ENCODE results near the gene SUB1. TPM values are rescaled to one million over a fixed set of nuclear protein-coding genes. Genes with fewer than 3 reads are reported as not detected.

SUB1 gene
- total RNA-seq, 4 donors from 2014 or later, result 66.4 to 154 (median 90.1) TPM

- H3K36me3 ChIP-seq, result peaks cover 0 to 3% (median under 1%) of the 10 kb centered on the region in 4 donors
- H3K4me3 ChIP-seq, result no peak overlapping the region
- intact Hi-C loops (cut with DNase I), result loop anchor here (2.0 to 10.0 kb wide), 2 partner anchors 124 to 378 kb away; no protein-coding TSS in a partner anchor
- no peaks in the 10 kb centered on the region for H3K27me3 ChIP-seq
- no peak overlapping the region for H3K27ac ChIP-seq (replicated peaks in 1 of 4)
- peaks cover 6 to 21% (median 13%) of the 10 kb centered on the region in 4 donors for H3K4me1 ChIP-seq
- DNase-seq (ENCODE audit: extremely low spot score), result peak; percentile 97
- WGBS, result 10% methylated on average over 10 of the region's 10 CpGs
- H3K9me3 ChIP-seq, result no peaks in the 10 kb centered on the region
- TF ChIP-seq CTCF (IDR thresholded peaks at IDR 0.05) (peak; percentile 90 to 94 (median 93)), POLR2A (IDR thresholded peaks at IDR 0.05; ENCODE audit: low read depth) (no peak), POLR2AphosphoS5 (IDR thresholded peaks at IDR 0.05) (no peak)
These were observed 27.8 kb downstream of the SUB1 start for GRCh38 chr5:32613050-32613672.

GRCh38 chr5:32615236-32615635 lies 29.9 kb downstream of the SUB1 start:
- Histone ChIP-seq H3K4me3 (no peak overlapping the region), H3K4me1 (peaks cover 4 to 13% (median 11%) of the 10 kb centered on the region in 4 donors), H3K9me3 (no peaks in the 10 kb centered on the region), H3K27me3 (no peaks in the 10 kb centered on the region), H3K27ac (replicated peaks in 1 of 4) (no peak overlapping the region), H3K36me3 (no peaks in the 10 kb centered on the region)
- WGBS, result 69% methylated on average over 3 of the region's 3 CpGs
- no peak for DNase-seq (ENCODE audit: extremely low spot score)
- intact Hi-C loops (cut with DNase I), result loop anchor here (10.0 kb wide), 1 partner anchor 380 kb away; no protein-coding TSS in a partner anchor
- TF ChIP-seq EP300 (IDR thresholded peaks at IDR 0.05), result no peak
- no peak for TF ChIP-seq POLR2A (IDR thresholded peaks at IDR 0.05; ENCODE audit: low read depth)
- no peak for TF ChIP-seq CTCF (IDR thresholded peaks at IDR 0.05)
- TF ChIP-seq POLR2AphosphoS5 (IDR thresholded peaks at IDR 0.05), result no peak

GRCh38 chr5:32618962-32619361 lies 33.6 kb downstream of the SUB1 start:
- Histone ChIP-seq H3K36me3 (no peaks in the 10 kb centered on the region), H3K9me3 (no peaks in the 10 kb centered on the region), H3K27me3 (no peaks in the 10 kb centered on the region), H3K27ac (replicated peaks in 1 of 4) (no peak overlapping the region), H3K4me3 (no peak overlapping the region), H3K4me1 (no peaks in the 10 kb centered on the region)
- intact Hi-C loops (cut with DNase I), result loop anchor here (10.0 kb wide), 1 partner anchor 384 kb away; no protein-coding TSS in a partner anchor
- peak; percentile 21 for DNase-seq (ENCODE audit: extremely low spot score)
- no peak for TF ChIP-seq POLR2A (IDR thresholded peaks at IDR 0.05; ENCODE audit: low read depth)
- no peak for TF ChIP-seq EP300 (IDR thresholded peaks at IDR 0.05)
- TF ChIP-seq POLR2AphosphoS5 (IDR thresholded peaks at IDR 0.05), result no peak
- no peak for TF ChIP-seq CTCF (IDR thresholded peaks at IDR 0.05)
- WGBS, result 60% methylated on average over 2 of the region's 2 CpGs

- no peak overlapping the region for H3K27ac ChIP-seq (replicated peaks in 1 of 4)
- H3K4me1 ChIP-seq, result no peaks in the 10 kb centered on the region
- H3K36me3 ChIP-seq, result no peaks in the 10 kb centered on the region
- intact Hi-C loops (cut with DNase I), result no loop called here
- peak; percentile 42 for DNase-seq (ENCODE audit: extremely low spot score)
- no peaks in the 10 kb centered on the region for H3K27me3 ChIP-seq
- TF ChIP-seq POLR2A (IDR thresholded peaks at IDR 0.05; ENCODE audit: low read depth) (no peak), CTCF (IDR thresholded peaks at IDR 0.05) (no peak), EP300 (IDR thresholded peaks at IDR 0.05) (no peak), POLR2AphosphoS5 (IDR thresholded peaks at IDR 0.05) (no peak)
- H3K9me3 ChIP-seq, result no peaks in the 10 kb centered on the region
- 69% methylated on average over 8 of the region's 8 CpGs for WGBS
- no peak overlapping the region for H3K4me3 ChIP-seq
These were observed 35.9 kb downstream of the SUB1 start for GRCh38 chr5:32621256-32621655.

Data from esophagus muscularis mucosa (tissue), 4 donors.